Measurements from ENCODE around the gene TMEM132C. TPM values are rescaled to one million over a fixed set of nuclear protein-coding genes. Genes with fewer than 3 reads are reported as not detected.

TMEM132C gene
- polyA plus RNA-seq, 2 donors, result 0.43 to 0.65 TPM

- H3K27me3 ChIP-seq (ENCODE audit: control insufficient read depth in 1 of 2, insufficient read depth in 2 of 2, low read length in 2 of 2), result no peaks in the 10 kb centered on the region
- H3K9me3 ChIP-seq (ENCODE audit: control insufficient read depth in 2 of 2, insufficient read depth in 1 of 2, low read depth in 1 of 2, low read length in 1 of 2), result peaks cover 8 to 17% of the 10 kb centered on the region in 2 donors
- no peak overlapping the region for H3K27ac ChIP-seq (ENCODE audit: low read depth in 2 of 2, low read length in 1 of 2)
- WGBS, 2 donors, result 46 to 58% methylated on average over 9 of the region's 9 CpGs
- no peaks in the 10 kb centered on the region for H3K36me3 ChIP-seq (ENCODE audit: control insufficient read depth in 2 of 2, insufficient read depth in 2 of 2, low read length in 1 of 2)
- no peak overlapping the region for H3K4me3 ChIP-seq (ENCODE audit: low read depth in 1 of 2, low read length in 2 of 2)
- no peaks in the 10 kb centered on the region for H3K4me1 ChIP-seq (ENCODE audit: control insufficient read depth in 2 of 2, insufficient read depth in 2 of 2, low read length in 1 of 2)
These were observed 417.4 kb downstream of the TMEM132C start for GRCh38 chr12:128684352-128684751.

- no peaks in the 10 kb centered on the region for H3K36me3 ChIP-seq (ENCODE audit: control insufficient read depth in 2 of 2, insufficient read depth in 2 of 2, low read length in 1 of 2)
- H3K27ac ChIP-seq (ENCODE audit: low read depth in 2 of 2, low read length in 1 of 2), result no peak overlapping the region
- no peak overlapping the region for H3K4me3 ChIP-seq (ENCODE audit: low read depth in 1 of 2, low read length in 2 of 2)
- no peaks in the 10 kb centered on the region for H3K27me3 ChIP-seq (ENCODE audit: control insufficient read depth in 1 of 2, insufficient read depth in 2 of 2, low read length in 2 of 2)
- WGBS, 2 donors, result 84 to 87% methylated on average over 11 of the region's 11 CpGs
- H3K9me3 ChIP-seq (ENCODE audit: control insufficient read depth in 2 of 2, insufficient read depth in 1 of 2, low read depth in 1 of 2, low read length in 1 of 2), result peaks cover 7 to 17% of the 10 kb centered on the region in 2 donors
- H3K4me1 ChIP-seq (ENCODE audit: control insufficient read depth in 2 of 2, insufficient read depth in 2 of 2, low read length in 1 of 2), result no peaks in the 10 kb centered on the region
These were observed 419.0 kb downstream of the TMEM132C start for GRCh38 chr12:128685903-128686475.

- H3K36me3 ChIP-seq (ENCODE audit: control insufficient read depth in 2 of 2, insufficient read depth in 2 of 2, low read length in 1 of 2), result no peaks in the 10 kb centered on the region
- H3K27me3 ChIP-seq (ENCODE audit: control insufficient read depth in 1 of 2, insufficient read depth in 2 of 2, low read length in 2 of 2), result no peaks in the 10 kb centered on the region
- 69 to 72% methylated on average over 7 of the region's 7 CpGs for WGBS, 2 donors
- H3K27ac ChIP-seq (ENCODE audit: low read depth in 2 of 2, low read length in 1 of 2), result no peak overlapping the region
- no peak overlapping the region for H3K4me3 ChIP-seq (ENCODE audit: low read depth in 1 of 2, low read length in 2 of 2)
- H3K4me1 ChIP-seq (ENCODE audit: control insufficient read depth in 2 of 2, insufficient read depth in 2 of 2, low read length in 1 of 2), result no peaks in the 10 kb centered on the region
- H3K9me3 ChIP-seq (ENCODE audit: control insufficient read depth in 2 of 2, insufficient read depth in 1 of 2, low read depth in 1 of 2, low read length in 1 of 2), result peaks cover 7 to 11% of the 10 kb centered on the region in 2 donors
These were observed 420.9 kb downstream of the TMEM132C start for GRCh38 chr12:128687851-128688250.

GRCh38 chr12:128690641-128691040 is 423.7 kb downstream of the TMEM132C start:
- Histone ChIP-seq H3K4me1 (ENCODE audit: control insufficient read depth in 2 of 2, insufficient read depth in 2 of 2, low read length in 1 of 2) (no peaks in the 10 kb centered on the region), H3K27me3 (ENCODE audit: control insufficient read depth in 1 of 2, insufficient read depth in 2 of 2, low read length in 2 of 2) (no peaks in the 10 kb centered on the region)

GRCh38 chr12:128693115-128693514 is 426.1 kb downstream of the TMEM132C start:
- Histone ChIP-seq H3K9me3 (ENCODE audit: control insufficient read depth in 2 of 2, insufficient read depth in 1 of 2, low read depth in 1 of 2, low read length in 1 of 2) (peaks cover 0 to 7% of the 10 kb centered on the region in 2 donors), H3K27ac (ENCODE audit: low read depth in 2 of 2, low read length in 1 of 2) (no peak overlapping the region), H3K36me3 (ENCODE audit: control insufficient read depth in 2 of 2, insufficient read depth in 2 of 2, low read length in 1 of 2) (no peaks in the 10 kb centered on the region), H3K4me3 (ENCODE audit: low read depth in 1 of 2, low read length in 2 of 2) (no peak overlapping the region), H3K4me1 (ENCODE audit: control insufficient read depth in 2 of 2, insufficient read depth in 2 of 2, low read length in 1 of 2) (no peaks in the 10 kb centered on the region), H3K27me3 (ENCODE audit: control insufficient read depth in 1 of 2, insufficient read depth in 2 of 2, low read length in 2 of 2) (no peaks in the 10 kb centered on the region)
- 67 to 79% methylated on average over 4 of the region's 4 CpGs for WGBS, 2 donors

More at GRCh38 chr12:128690641-128691040, 423.7 kb downstream of the TMEM132C start:
- no peak overlapping the region for H3K4me3 ChIP-seq (ENCODE audit: low read depth in 1 of 2, low read length in 2 of 2)
- 69 to 74% methylated on average over 2 of the region's 2 CpGs for WGBS, 2 donors
- H3K27ac ChIP-seq (ENCODE audit: low read depth in 2 of 2, low read length in 1 of 2), result no peak overlapping the region
- H3K36me3 ChIP-seq (ENCODE audit: control insufficient read depth in 2 of 2, insufficient read depth in 2 of 2, low read length in 1 of 2), result no peaks in the 10 kb centered on the region
- H3K9me3 ChIP-seq (ENCODE audit: control insufficient read depth in 2 of 2, insufficient read depth in 1 of 2, low read depth in 1 of 2, low read length in 1 of 2), result peaks cover 7 to 9% of the 10 kb centered on the region in 2 donors

GRCh38 chr12:128693771-128694170 is 426.8 kb downstream of the TMEM132C start:
- Histone ChIP-seq H3K27ac (ENCODE audit: low read depth in 2 of 2, low read length in 1 of 2) (no peak overlapping the region), H3K36me3 (ENCODE audit: control insufficient read depth in 2 of 2, insufficient read depth in 2 of 2, low read length in 1 of 2) (no peaks in the 10 kb centered on the region), H3K9me3 (ENCODE audit: control insufficient read depth in 2 of 2, insufficient read depth in 1 of 2, low read depth in 1 of 2, low read length in 1 of 2) (peaks cover 0 to 7% of the 10 kb centered on the region in 2 donors), H3K4me1 (ENCODE audit: control insufficient read depth in 2 of 2, insufficient read depth in 2 of 2, low read length in 1 of 2) (no peaks in the 10 kb centered on the region), H3K4me3 (ENCODE audit: low read depth in 1 of 2, low read length in 2 of 2) (no peak overlapping the region), H3K27me3 (ENCODE audit: control insufficient read depth in 1 of 2, insufficient read depth in 2 of 2, low read length in 2 of 2) (no peaks in the 10 kb centered on the region)
- WGBS, 2 donors, result 60 to 63% methylated on average over 8 of the region's 8 CpGs

GRCh38 chr12:128694445-128694844 is 427.5 kb downstream of the TMEM132C start:
- H3K27ac ChIP-seq (ENCODE audit: low read depth in 2 of 2, low read length in 1 of 2), result no peak overlapping the region
- no peaks in the 10 kb centered on the region for H3K27me3 ChIP-seq (ENCODE audit: control insufficient read depth in 1 of 2, insufficient read depth in 2 of 2, low read length in 2 of 2)
- WGBS, 2 donors, result 72 to 79% methylated on average over 4 of the region's 4 CpGs
- H3K4me3 ChIP-seq (ENCODE audit: low read depth in 1 of 2, low read length in 2 of 2), result no peak overlapping the region
- peaks cover 0 to 10% of the 10 kb centered on the region in 2 donors for H3K9me3 ChIP-seq (ENCODE audit: control insufficient read depth in 2 of 2, insufficient read depth in 1 of 2, low read depth in 1 of 2, low read length in 1 of 2)
- H3K4me1 ChIP-seq (ENCODE audit: control insufficient read depth in 2 of 2, insufficient read depth in 2 of 2, low read length in 1 of 2), result no peaks in the 10 kb centered on the region
- no peaks in the 10 kb centered on the region for H3K36me3 ChIP-seq (ENCODE audit: control insufficient read depth in 2 of 2, insufficient read depth in 2 of 2, low read length in 1 of 2)

GRCh38 chr12:128695697-128696096 is 428.7 kb downstream of the TMEM132C start:
- Histone ChIP-seq H3K4me1 (ENCODE audit: control insufficient read depth in 2 of 2, insufficient read depth in 2 of 2, low read length in 1 of 2) (no peaks in the 10 kb centered on the region), H3K36me3 (ENCODE audit: control insufficient read depth in 2 of 2, insufficient read depth in 2 of 2, low read length in 1 of 2) (no peaks in the 10 kb centered on the region), H3K27ac (ENCODE audit: low read depth in 2 of 2, low read length in 1 of 2) (no peak overlapping the region), H3K9me3 (ENCODE audit: control insufficient read depth in 2 of 2, insufficient read depth in 1 of 2, low read depth in 1 of 2, low read length in 1 of 2) (peaks cover 0 to 10% of the 10 kb centered on the region in 2 donors), H3K27me3 (ENCODE audit: control insufficient read depth in 1 of 2, insufficient read depth in 2 of 2, low read length in 2 of 2) (no peaks in the 10 kb centered on the region), H3K4me3 (ENCODE audit: low read depth in 1 of 2, low read length in 2 of 2) (no peak overlapping the region)
- 89 to 91% methylated on average over 22 of the region's 22 CpGs for WGBS, 2 donors

- Histone ChIP-seq H3K4me1 (ENCODE audit: control insufficient read depth in 2 of 2, insufficient read depth in 2 of 2, low read length in 1 of 2) (no peaks in the 10 kb centered on the region), H3K9me3 (ENCODE audit: control insufficient read depth in 2 of 2, insufficient read depth in 1 of 2, low read depth in 1 of 2, low read length in 1 of 2) (peaks cover 0 to 8% of the 10 kb centered on the region in 2 donors), H3K27me3 (ENCODE audit: control insufficient read depth in 1 of 2, insufficient read depth in 2 of 2, low read length in 2 of 2) (no peaks in the 10 kb centered on the region), H3K36me3 (ENCODE audit: control insufficient read depth in 2 of 2, insufficient read depth in 2 of 2, low read length in 1 of 2) (no peaks in the 10 kb centered on the region), H3K27ac (ENCODE audit: low read depth in 2 of 2, low read length in 1 of 2) (no peak overlapping the region), H3K4me3 (ENCODE audit: low read depth in 1 of 2, low read length in 2 of 2) (no peak overlapping the region)
- 73 to 76% methylated on average over 12 of the region's 12 CpGs for WGBS, 2 donors
These were observed 431.5 kb downstream of the TMEM132C start for GRCh38 chr12:128698301-128698972.

- WGBS, 2 donors, result 88 to 90% methylated on average over 4 of the region's 4 CpGs
- peaks cover 0 to 8% of the 10 kb centered on the region in 2 donors for H3K9me3 ChIP-seq (ENCODE audit: control insufficient read depth in 2 of 2, insufficient read depth in 1 of 2, low read depth in 1 of 2, low read length in 1 of 2)
- no peak overlapping the region for H3K27ac ChIP-seq (ENCODE audit: low read depth in 2 of 2, low read length in 1 of 2)
- H3K4me3 ChIP-seq (ENCODE audit: low read depth in 1 of 2, low read length in 2 of 2), result no peak overlapping the region
- no peaks in the 10 kb centered on the region for H3K4me1 ChIP-seq (ENCODE audit: control insufficient read depth in 2 of 2, insufficient read depth in 2 of 2, low read length in 1 of 2)
- H3K27me3 ChIP-seq (ENCODE audit: control insufficient read depth in 1 of 2, insufficient read depth in 2 of 2, low read length in 2 of 2), result no peaks in the 10 kb centered on the region
- H3K36me3 ChIP-seq (ENCODE audit: control insufficient read depth in 2 of 2, insufficient read depth in 2 of 2, low read length in 1 of 2), result no peaks in the 10 kb centered on the region
These were observed 432.1 kb downstream of the TMEM132C start for GRCh38 chr12:128699106-128699505.
